ENCODE results near the gene CCNJL. TPM values are rescaled to one million over a fixed set of nuclear protein-coding genes. Genes with fewer than 3 reads are reported as not detected.

CCNJL gene
- total RNA-seq, 1 donor from 2014 or later: 15.7 TPM

- Histone ChIP-seq H3K9ac (ENCODE audit: low read length) (no peak overlapping the region), H2AFZ (ENCODE audit: low read depth, low read length) (no peak overlapping the region), H3K27ac (ENCODE audit: low read depth, low read length) (no peak overlapping the region), H3K4me2 (ENCODE audit: low read length) (no peak overlapping the region), H3K36me3 (ENCODE audit: insufficient read depth, low read length) (no peaks in the 10 kb centered on the region), H3K4me3 (ENCODE audit: insufficient read depth, low read depth, low read length) (no peak overlapping the region), H4K20me1 (ENCODE audit: insufficient read depth, low read length) (no peaks in the 10 kb centered on the region), H3K4me1 (ENCODE audit: insufficient read depth, low read length) (no peaks in the 10 kb centered on the region), H3K9me3 (ENCODE audit: insufficient read depth, low read depth, low read length) (no peaks in the 10 kb centered on the region), H3K27me3 (ENCODE audit: insufficient read depth, low read length) (no peaks in the 10 kb centered on the region), H3K79me2 (ENCODE audit: insufficient read depth, low read length) (no peaks in the 10 kb centered on the region)
- DNase-seq (ENCODE audit: low read depth): no peak
- TF ChIP-seq CTCF (IDR thresholded peaks at IDR 0.05; ENCODE audit: insufficient read depth, low read depth, low read length): no peak
- no peak for TF ChIP-seq EZH2 (IDR thresholded peaks at IDR 0.05; ENCODE audit: insufficient read depth, low read length)
- no peaks in the 10 kb centered on the region for H3K9me3 Mint-ChIP-seq (ENCODE audit: unreplicated experiment)
- no peak overlapping the region for H3K4me3 Mint-ChIP-seq (ENCODE audit: unreplicated experiment)
- no peak for FAIRE-seq
- H3K27ac Mint-ChIP-seq (ENCODE audit: unreplicated experiment): no peak overlapping the region
- no peaks in the 10 kb centered on the region for H3K36me3 Mint-ChIP-seq (ENCODE audit: low read depth, unreplicated experiment)
- H3K4me1 Mint-ChIP-seq (ENCODE audit: low read depth, unreplicated experiment): no peaks in the 10 kb centered on the region
- peaks cover 4% of the 10 kb centered on the region for H3K27me3 Mint-ChIP-seq (ENCODE audit: low read depth, unreplicated experiment)
These were observed 37.6 kb upstream of the CCNJL start for GRCh38 chr5:160349935-160350303.

GRCh38 chr5:160349249-160349934, 37.0 kb upstream of the CCNJL start:
- Mint-ChIP-seq H3K4me3 (ENCODE audit: unreplicated experiment) (no peak overlapping the region), H3K9me3 (ENCODE audit: unreplicated experiment) (no peaks in the 10 kb centered on the region), H3K4me1 (ENCODE audit: low read depth, unreplicated experiment) (no peaks in the 10 kb centered on the region), H3K27ac (ENCODE audit: unreplicated experiment) (no peak overlapping the region), H3K27me3 (ENCODE audit: low read depth, unreplicated experiment) (peaks cover 4% of the 10 kb centered on the region), H3K36me3 (ENCODE audit: low read depth, unreplicated experiment) (no peaks in the 10 kb centered on the region)
- no peak overlapping the region for H3K27ac ChIP-seq (ENCODE audit: low read depth, low read length)
- no peak overlapping the region for H3K9ac ChIP-seq (ENCODE audit: low read length)
- no peak for DNase-seq (ENCODE audit: low read depth)
- no peaks in the 10 kb centered on the region for H3K4me1 ChIP-seq (ENCODE audit: insufficient read depth, low read length)
- no peak overlapping the region for H3K4me2 ChIP-seq (ENCODE audit: low read length)
- no peak overlapping the region for H2AFZ ChIP-seq (ENCODE audit: low read depth, low read length)
- no peaks in the 10 kb centered on the region for H3K27me3 ChIP-seq (ENCODE audit: insufficient read depth, low read length)
- no peaks in the 10 kb centered on the region for H3K36me3 ChIP-seq (ENCODE audit: insufficient read depth, low read length)
- no peaks in the 10 kb centered on the region for H4K20me1 ChIP-seq (ENCODE audit: insufficient read depth, low read length)
- no peak for FAIRE-seq
- no peaks in the 10 kb centered on the region for H3K9me3 ChIP-seq (ENCODE audit: insufficient read depth, low read depth, low read length)
- no peaks in the 10 kb centered on the region for H3K79me2 ChIP-seq (ENCODE audit: insufficient read depth, low read length)
- H3K4me3 ChIP-seq (ENCODE audit: insufficient read depth, low read depth, low read length): no peak overlapping the region
- TF ChIP-seq CTCF (IDR thresholded peaks at IDR 0.05; ENCODE audit: insufficient read depth, low read depth, low read length) (no peak), EZH2 (IDR thresholded peaks at IDR 0.05; ENCODE audit: insufficient read depth, low read length) (no peak)

- no peak overlapping the region for H3K27ac ChIP-seq (ENCODE audit: low read depth, low read length)
- no peaks in the 10 kb centered on the region for H3K9me3 Mint-ChIP-seq (ENCODE audit: unreplicated experiment)
- no peaks in the 10 kb centered on the region for H3K36me3 Mint-ChIP-seq (ENCODE audit: low read depth, unreplicated experiment)
- H3K4me1 Mint-ChIP-seq (ENCODE audit: low read depth, unreplicated experiment): no peaks in the 10 kb centered on the region
- H3K9me3 ChIP-seq (ENCODE audit: insufficient read depth, low read depth, low read length): no peaks in the 10 kb centered on the region
- H3K4me2 ChIP-seq (ENCODE audit: low read length): no peak overlapping the region
- DNase-seq (ENCODE audit: low read depth) (no peak), FAIRE-seq (no peak)
- H3K4me3 ChIP-seq (ENCODE audit: insufficient read depth, low read depth, low read length): no peak overlapping the region
- H3K4me3 Mint-ChIP-seq (ENCODE audit: unreplicated experiment): no peak overlapping the region
- H3K27me3 ChIP-seq (ENCODE audit: insufficient read depth, low read length): no peaks in the 10 kb centered on the region
- TF ChIP-seq CTCF (IDR thresholded peaks at IDR 0.05; ENCODE audit: insufficient read depth, low read depth, low read length) (no peak), EZH2 (IDR thresholded peaks at IDR 0.05; ENCODE audit: insufficient read depth, low read length) (no peak)
- no peak overlapping the region for H2AFZ ChIP-seq (ENCODE audit: low read depth, low read length)
- H4K20me1 ChIP-seq (ENCODE audit: insufficient read depth, low read length): no peaks in the 10 kb centered on the region
- no peak overlapping the region for H3K27ac Mint-ChIP-seq (ENCODE audit: unreplicated experiment)
- no peaks in the 10 kb centered on the region for H3K36me3 ChIP-seq (ENCODE audit: insufficient read depth, low read length)
- peaks cover 4% of the 10 kb centered on the region for H3K27me3 Mint-ChIP-seq (ENCODE audit: low read depth, unreplicated experiment)
- no peaks in the 10 kb centered on the region for H3K4me1 ChIP-seq (ENCODE audit: insufficient read depth, low read length)
- no peaks in the 10 kb centered on the region for H3K79me2 ChIP-seq (ENCODE audit: insufficient read depth, low read length)
- H3K9ac ChIP-seq (ENCODE audit: low read length): no peak overlapping the region
These were observed 35.7 kb upstream of the CCNJL start for GRCh38 chr5:160348080-160348479.
